Activated B cell treated with CpG ODN at 0.5 μM for 24 hours (primary cell): ENCODE results near the gene USP3. TPM values are rescaled to one million over a fixed set of nuclear protein-coding genes. Genes with fewer than 3 reads are reported as not detected.

Experiments
- ATAC-seq: fragments of 200-7000 bp; cut with Tn5 transposase; one replicate; pipeline ENCODE4 v1.10.0; 2021; ENCODE audit warnings: low read depth, mild to moderate bottlenecking, moderate library complexity
- CTCF ChIA-PET: fragments of 350-600 bp; sonication (Branson Sonifier 250); formaldehyde crosslinking; loops from one replicate; lab custom pipeline; 2021; ENCODE audit warnings: antibody characterized with exemption; lab: Charles Lee
- POLR2A ChIA-PET: fragments of 350-600 bp; sonication (Branson Sonifier 250); formaldehyde crosslinking; loops from one replicate; lab custom pipeline; 2021; ENCODE audit warnings: antibody characterized with exemption; lab: Charles Lee
- DNase-seq: peaks from one replicate; pipeline ENCODE4 v3.0.0; 2022
- H3K27ac Mint-ChIP-seq: one replicate; pipeline ENCODE4 v1.8.0; 2020; ENCODE audit warnings: mixed read lengths
- H3K27me3 Mint-ChIP-seq: one replicate; pipeline ENCODE4 v1.8.0; 2021; ENCODE audit warnings: mixed read lengths
- H3K36me3 Mint-ChIP-seq: one replicate; pipeline ENCODE4 v1.8.0; 2021; ENCODE audit warnings: low read depth, mixed read lengths
- H3K4me1 Mint-ChIP-seq: one replicate; pipeline ENCODE4 v1.8.0; 2021; ENCODE audit warnings: mixed read lengths
- H3K4me3 Mint-ChIP-seq: one replicate; pipeline ENCODE4 v1.8.0; 2020; ENCODE audit warnings: mild to moderate bottlenecking, mixed read lengths
- H3K9me3 Mint-ChIP-seq: one replicate; pipeline ENCODE4 v1.8.0; 2020; ENCODE audit warnings: mixed read lengths
- CTCF ChIP-seq: fragments of 200-600 bp; IDR thresholded peaks from one replicate; pipeline ENCODE4 v1.8.0; 2022; ENCODE audit warnings: antibody characterized with exemption, mild to moderate bottlenecking
- intact Hi-C: fragments of 100-400 bp; cut with micrococcal nuclease; formaldehyde crosslinking; loops from one replicate; pipeline ENCODE4 v1.15.1; 2024
- total RNA-seq: library from RNA; stranded (reverse); gene quantifications from 2 replicates; pipeline ENCODE4 v1.2.3, GENCODE V29; 2022

The USP3 gene
- total RNA-seq, 1 donor from 2014 or later: 110 TPM

GRCh38 chr15:63551400-63551799 lies 47.0 kb downstream of the USP3 start:
- Mint-ChIP-seq H3K36me3 (peaks cover 49% of the 10 kb centered on the region), H3K4me1 (peaks cover 41% of the 10 kb centered on the region), H3K27me3 (no peaks in the 10 kb centered on the region), H3K4me3 (no peak overlapping the region), H3K9me3 (no peaks in the 10 kb centered on the region), H3K27ac (no peak overlapping the region)
- ATAC-seq (no peak), DNase-seq (no peak)
- no peak for TF ChIP-seq CTCF
- POLR2A ChIA-PET: interaction anchor here (1.3 to 2.4 kb wide), 2 partner anchors 48 to 602 kb away, joined by 3 to 9 read pairs; partner anchors contain the start of gene USP3
- intact Hi-C loops: loop anchor here (5.0 kb wide), 1 partner anchor 34 kb away; no protein-coding TSS in a partner anchor
- CTCF ChIA-PET: interaction anchor here (1.0 to 2.1 kb wide), 3 partner anchors 46 to 85 kb away, joined by 3 to 7 read pairs (median 6); no protein-coding TSS in a partner anchor

GRCh38 chr15:63553388-63553791 lies 49.0 kb downstream of the USP3 start:
- no peak for TF ChIP-seq CTCF
- H3K27ac Mint-ChIP-seq: peak overlapping the region; percentile 44
- ChIA-PET CTCF (interaction anchor here (0.9 to 2.2 kb wide), 7 partner anchors 9 to 87 kb away, joined by 3 to 19 read pairs (median 3); no protein-coding TSS in a partner anchor), POLR2A (interaction anchor here (0.6 to 1.2 kb wide), 7 partner anchors 42 to 87 kb away, joined by 3 to 6 read pairs (median 3); no protein-coding TSS in a partner anchor)
- peaks cover 59% of the 10 kb centered on the region for H3K36me3 Mint-ChIP-seq
- H3K9me3 Mint-ChIP-seq: no peaks in the 10 kb centered on the region
- H3K4me1 Mint-ChIP-seq: peaks cover 28% of the 10 kb centered on the region
- intact Hi-C loops: loop anchor here (5.0 kb wide), 1 partner anchor 36 kb away; no protein-coding TSS in a partner anchor
- no peak overlapping the region for H3K4me3 Mint-ChIP-seq
- ATAC-seq (no peak), DNase-seq (no peak)
- H3K27me3 Mint-ChIP-seq: no peaks in the 10 kb centered on the region

- Mint-ChIP-seq H3K27me3 (no peaks in the 10 kb centered on the region), H3K4me1 (peaks cover 28% of the 10 kb centered on the region), H3K27ac (peak overlapping the region; percentile 31), H3K4me3 (no peak overlapping the region), H3K9me3 (no peaks in the 10 kb centered on the region), H3K36me3 (peaks cover 67% of the 10 kb centered on the region)
- intact Hi-C loops: loop anchor here (5.0 kb wide), 1 partner anchor 37 kb away; no protein-coding TSS in a partner anchor
- ATAC-seq (no peak), DNase-seq (no peak)
- POLR2A ChIA-PET: interaction anchor here (1.1 to 1.2 kb wide), 2 partner anchors 58 to 80 kb away, joined by 3 to 5 read pairs; no protein-coding TSS in a partner anchor
- CTCF ChIA-PET: interaction anchor here (0.9 to 2.2 kb wide), 4 partner anchors 10 to 88 kb away, joined by 3 to 19 read pairs (median 4); no protein-coding TSS in a partner anchor
- TF ChIP-seq CTCF: no peak
Observed at GRCh38 chr15:63554337-63554927, 50.0 kb downstream of the USP3 start.

GRCh38 chr15:63555507-63555906 lies 51.1 kb downstream of the USP3 start:
- TF ChIP-seq CTCF: no peak
- Mint-ChIP-seq H3K36me3 (peaks cover 66% of the 10 kb centered on the region), H3K9me3 (no peaks in the 10 kb centered on the region), H3K27ac (no peak overlapping the region), H3K4me1 (peaks cover 21% of the 10 kb centered on the region), H3K4me3 (no peak overlapping the region), H3K27me3 (no peaks in the 10 kb centered on the region)
- ChIA-PET POLR2A (interaction anchor here (1.2 kb wide), 1 partner anchor 9 kb away, joined by 3 read pairs; no protein-coding TSS in a partner anchor), CTCF (interaction anchor here (3.2 kb wide), 1 partner anchor 88 kb away, joined by 15 read pairs; no protein-coding TSS in a partner anchor)
- ATAC-seq (no peak), DNase-seq (no peak)
- intact Hi-C loops: no loop called here

- POLR2A ChIA-PET: interaction anchor here (0.8 to 1.2 kb wide), 3 partner anchors 9 to 64 kb away, joined by 3 to 4 read pairs (median 3); no protein-coding TSS in a partner anchor
- Mint-ChIP-seq H3K27me3 (no peaks in the 10 kb centered on the region), H3K27ac (peak overlapping the region; percentile 30), H3K36me3 (peaks cover 73% of the 10 kb centered on the region), H3K4me3 (no peak overlapping the region), H3K9me3 (no peaks in the 10 kb centered on the region), H3K4me1 (peaks cover 25% of the 10 kb centered on the region)
- ATAC-seq: no peak
- DNase-seq: no peak
- TF ChIP-seq CTCF: no peak
- intact Hi-C loops: no loop called here
- CTCF ChIA-PET: interaction anchor here (3.2 kb wide), 1 partner anchor 89 kb away, joined by 15 read pairs; no protein-coding TSS in a partner anchor
Observed at GRCh38 chr15:63556246-63556645, 51.9 kb downstream of the USP3 start.
